ENCODE measurements around the gene PDGFC.

Gene PDGFC

DNA sequence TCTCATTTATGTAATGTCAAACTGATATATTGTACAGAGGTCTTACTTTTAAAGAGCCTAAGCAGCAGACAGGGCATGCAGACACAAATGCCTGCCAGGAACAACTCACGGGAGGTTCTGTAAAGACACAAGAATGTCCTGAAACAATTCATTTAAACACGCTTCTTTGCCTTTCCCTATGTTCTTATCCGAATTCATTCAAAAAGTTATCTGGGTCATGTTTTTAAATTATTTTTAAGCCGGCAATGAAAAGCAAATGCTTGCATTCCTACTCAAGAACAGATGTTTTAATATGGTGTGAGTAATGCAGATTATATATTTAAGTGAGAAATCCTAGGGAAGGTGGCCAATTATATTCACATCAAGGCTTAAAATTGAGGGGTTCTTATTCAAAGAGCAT, 192.6 kb downstream of the PDGFC start:
- no peaks in the 10 kb centered on the region for H3K36me3 ChIP-seq (ENCODE audit: insufficient read depth)
- no peak overlapping the region for H3K4me2 ChIP-seq
- no peak overlapping the region for H3K27ac ChIP-seq
- no peaks in the 10 kb centered on the region for H3K4me1 ChIP-seq (ENCODE audit: low read depth, poor library complexity, severe bottlenecking)
- no peaks in the 10 kb centered on the region for H4K20me1 ChIP-seq (ENCODE audit: insufficient read depth)
- no peaks in the 10 kb centered on the region for H3K79me2 ChIP-seq (ENCODE audit: insufficient read depth, low read depth)
- TF ChIP-seq, protein P1, sequence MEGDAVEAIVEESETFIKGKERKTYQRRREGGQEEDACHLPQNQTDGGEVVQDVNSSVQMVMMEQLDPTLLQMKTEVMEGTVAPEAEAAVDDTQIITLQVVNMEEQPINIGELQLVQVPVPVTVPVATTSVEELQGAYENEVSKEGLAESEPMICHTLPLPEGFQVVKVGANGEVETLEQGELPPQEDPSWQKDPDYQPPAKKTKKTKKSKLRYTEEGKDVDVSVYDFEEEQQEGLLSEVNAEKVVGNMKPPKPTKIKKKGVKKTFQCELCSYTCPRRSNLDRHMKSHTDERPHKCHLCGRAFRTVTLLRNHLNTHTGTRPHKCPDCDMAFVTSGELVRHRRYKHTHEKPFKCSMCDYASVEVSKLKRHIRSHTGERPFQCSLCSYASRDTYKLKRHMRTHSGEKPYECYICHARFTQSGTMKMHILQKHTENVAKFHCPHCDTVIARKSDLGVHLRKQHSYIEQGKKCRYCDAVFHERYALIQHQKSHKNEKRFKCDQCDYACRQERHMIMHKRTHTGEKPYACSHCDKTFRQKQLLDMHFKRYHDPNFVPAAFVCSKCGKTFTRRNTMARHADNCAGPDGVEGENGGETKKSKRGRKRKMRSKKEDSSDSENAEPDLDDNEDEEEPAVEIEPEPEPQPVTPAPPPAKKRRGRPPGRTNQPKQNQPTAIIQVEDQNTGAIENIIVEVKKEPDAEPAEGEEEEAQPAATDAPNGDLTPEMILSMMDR (conservative IDR thresholded peaks at IDR 0.05; ENCODE audit: low read depth, low read length): no peak
- H2AFZ ChIP-seq (ENCODE audit: low read depth): no peak overlapping the region
- H3K27me3 ChIP-seq (ENCODE audit: insufficient read depth, low read depth): no peaks in the 10 kb centered on the region
- H3K9ac ChIP-seq: no peak overlapping the region
- H3K4me3 ChIP-seq (IDR thresholded peaks at IDR 0.05; ENCODE audit: insufficient read depth, low read depth, low read length): no peak overlapping the region

GRCh38 chr4:156778606-156779005, 193.0 kb downstream of the PDGFC start:
- TF ChIP-seq, protein P1 (conservative IDR thresholded peaks at IDR 0.05; ENCODE audit: low read depth, low read length): no peak
- Histone ChIP-seq H3K4me1 (ENCODE audit: low read depth, poor library complexity, severe bottlenecking) (no peaks in the 10 kb centered on the region), H4K20me1 (ENCODE audit: insufficient read depth) (no peaks in the 10 kb centered on the region), H3K9ac (no peak overlapping the region), H3K4me2 (no peak overlapping the region), H3K36me3 (ENCODE audit: insufficient read depth) (no peaks in the 10 kb centered on the region), H2AFZ (ENCODE audit: low read depth) (no peak overlapping the region), H3K4me3 (IDR thresholded peaks at IDR 0.05; ENCODE audit: insufficient read depth, low read depth, low read length) (no peak overlapping the region), H3K27me3 (ENCODE audit: insufficient read depth, low read depth) (no peaks in the 10 kb centered on the region), H3K27ac (no peak overlapping the region), H3K79me2 (ENCODE audit: insufficient read depth, low read depth) (no peaks in the 10 kb centered on the region)

DNA sequence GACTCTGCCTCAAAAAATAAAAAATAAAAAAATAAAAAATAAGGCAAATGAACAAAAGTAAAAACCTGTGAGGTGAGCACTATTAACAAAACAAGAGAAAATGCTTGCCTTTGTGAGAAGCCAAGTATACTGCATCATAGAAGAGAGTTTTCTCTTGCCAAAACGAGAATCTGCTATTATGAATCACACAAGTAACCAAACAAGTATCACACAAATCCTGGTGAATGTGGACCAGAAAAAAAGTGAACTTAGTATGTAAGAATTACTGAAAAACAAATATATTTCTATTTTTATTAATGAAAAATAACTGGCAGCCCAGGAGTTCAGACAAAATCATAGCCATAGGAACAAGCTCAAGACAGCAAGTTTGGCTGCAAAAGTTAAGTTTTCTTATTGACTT, 193.5 kb downstream of the PDGFC start:
- TF ChIP-seq, protein P1 (conservative IDR thresholded peaks at IDR 0.05; ENCODE audit: low read depth, low read length): no peak
- no peaks in the 10 kb centered on the region for H3K4me1 ChIP-seq (ENCODE audit: low read depth, poor library complexity, severe bottlenecking)
- H3K27me3 ChIP-seq (ENCODE audit: insufficient read depth, low read depth): no peaks in the 10 kb centered on the region
- H3K79me2 ChIP-seq (ENCODE audit: insufficient read depth, low read depth): no peaks in the 10 kb centered on the region
- H3K4me2 ChIP-seq: no peak overlapping the region
- H3K4me3 ChIP-seq (IDR thresholded peaks at IDR 0.05; ENCODE audit: insufficient read depth, low read depth, low read length): no peak overlapping the region
- H3K9ac ChIP-seq: no peak overlapping the region
- H3K27ac ChIP-seq: no peak overlapping the region
- no peak overlapping the region for H2AFZ ChIP-seq (ENCODE audit: low read depth)
- H4K20me1 ChIP-seq (ENCODE audit: insufficient read depth): no peaks in the 10 kb centered on the region
- H3K36me3 ChIP-seq (ENCODE audit: insufficient read depth): no peaks in the 10 kb centered on the region

GRCh38 chr4:156775813-156776212, 195.8 kb downstream of the PDGFC start:
- Histone ChIP-seq H3K27ac (no peak overlapping the region), H3K4me3 (IDR thresholded peaks at IDR 0.05; ENCODE audit: insufficient read depth, low read depth, low read length) (no peak overlapping the region), H3K4me1 (ENCODE audit: low read depth, poor library complexity, severe bottlenecking) (no peaks in the 10 kb centered on the region), H3K9ac (no peak overlapping the region), H4K20me1 (ENCODE audit: insufficient read depth) (no peaks in the 10 kb centered on the region), H3K4me2 (no peak overlapping the region), H3K79me2 (ENCODE audit: insufficient read depth, low read depth) (no peaks in the 10 kb centered on the region), H2AFZ (ENCODE audit: low read depth) (no peak overlapping the region), H3K27me3 (ENCODE audit: insufficient read depth, low read depth) (no peaks in the 10 kb centered on the region), H3K36me3 (ENCODE audit: insufficient read depth) (no peaks in the 10 kb centered on the region)
- TF ChIP-seq, protein P1 (conservative IDR thresholded peaks at IDR 0.05; ENCODE audit: low read depth, low read length): no peak
